Measurements from ENCODE around the gene SLC22A23.

Gene SLC22A23

GRCh38 chr6:3377536-3378397 lies 79.1 kb downstream of the SLC22A23 start:
- Histone ChIP-seq H3K4me2 (ENCODE audit: low read depth, low read length) (no peak overlapping the region), H3K4me1 (ENCODE audit: low read length) (no peaks in the 10 kb centered on the region)
- no peak for TF ChIP-seq CTCF (IDR thresholded peaks at IDR 0.05; ENCODE audit: low read length)

DNA sequence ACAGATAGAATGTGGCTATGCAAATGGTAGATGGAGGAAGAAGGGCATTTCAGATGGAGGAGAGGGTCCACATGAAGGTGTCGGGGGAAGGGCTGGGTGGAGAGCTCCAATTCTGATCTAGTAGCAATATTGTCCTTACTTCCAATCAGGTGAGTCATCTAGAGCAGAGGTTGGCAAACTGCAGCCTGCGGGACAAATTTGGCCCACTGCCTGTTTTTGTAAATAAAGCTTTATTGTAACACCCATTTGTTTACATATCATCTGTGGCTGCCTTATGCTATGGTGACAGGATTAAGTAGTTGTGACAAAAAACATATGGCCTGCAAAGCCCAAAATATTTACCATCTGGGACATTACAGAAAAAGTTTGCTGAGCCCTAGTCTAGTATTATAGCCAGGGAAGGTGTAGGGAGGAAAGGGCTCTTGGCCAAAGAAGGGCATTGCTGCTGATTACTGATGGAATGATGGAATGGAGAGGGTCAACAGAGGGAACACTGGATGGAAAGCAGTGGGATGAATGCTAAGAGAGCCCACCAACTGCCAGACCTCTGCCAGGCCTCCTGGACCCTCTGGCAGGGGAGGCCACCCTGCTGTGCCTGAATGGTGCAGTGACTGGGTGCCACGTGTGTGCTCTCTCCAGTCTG lies 79.8 kb downstream of the SLC22A23 start:
- no peak overlapping the region for H2AFZ ChIP-seq (ENCODE audit: low read length)
- H3K4me1 ChIP-seq (ENCODE audit: low read length) = no peaks in the 10 kb centered on the region
- no peak overlapping the region for H3K4me2 ChIP-seq (ENCODE audit: low read depth, low read length)
- no peaks in the 10 kb centered on the region for H3K9me3 ChIP-seq (replicated peaks; ENCODE audit: insufficient read depth, low read length)
- no peak for TF ChIP-seq EZH2 (optimal IDR thresholded peaks at IDR 0.05; ENCODE audit: low read depth, low read length)
- TF ChIP-seq CTCF (IDR thresholded peaks at IDR 0.05; ENCODE audit: low read length) = no peak
- TF ChIP-seq EZH2phosphoT487 (IDR thresholded peaks at IDR 0.05; ENCODE audit: low read length) = no peak
- no peak overlapping the region for H3K9ac ChIP-seq (ENCODE audit: low read length)
- H3K36me3 ChIP-seq (replicated peaks; ENCODE audit: insufficient read depth, low read length) = no peaks in the 10 kb centered on the region
- H3K27ac ChIP-seq (ENCODE audit: low read length) = no peak overlapping the region
- no peaks in the 10 kb centered on the region for H3K27me3 ChIP-seq (replicated peaks; ENCODE audit: insufficient read depth, low read length)
- DNase-seq = no peak
- H3F3A ChIP-seq (ENCODE audit: insufficient read depth, low read length) = no peaks in the 10 kb centered on the region
- no peaks in the 10 kb centered on the region for H3K79me2 ChIP-seq (ENCODE audit: low read length)
- no peak overlapping the region for H3K4me3 ChIP-seq (ENCODE audit: low read length)
- no peaks in the 10 kb centered on the region for H3K9me2 ChIP-seq (replicated peaks; ENCODE audit: insufficient read depth, low read length)
- H4K20me1 ChIP-seq (ENCODE audit: insufficient read depth, low read length) = no peaks in the 10 kb centered on the region

More at GRCh38 chr6:3377536-3378397, 79.1 kb downstream of the SLC22A23 start:
- no peak for DNase-seq
- Histone ChIP-seq H3K9me2 (replicated peaks; ENCODE audit: insufficient read depth, low read length) (no peaks in the 10 kb centered on the region), H3K4me3 (ENCODE audit: low read length) (no peak overlapping the region), H3K27ac (ENCODE audit: low read length) (no peak overlapping the region), H3K9me3 (replicated peaks; ENCODE audit: insufficient read depth, low read length) (no peaks in the 10 kb centered on the region), H3K27me3 (replicated peaks; ENCODE audit: insufficient read depth, low read length) (no peaks in the 10 kb centered on the region), H3K36me3 (replicated peaks; ENCODE audit: insufficient read depth, low read length) (no peaks in the 10 kb centered on the region), H3K79me2 (ENCODE audit: low read length) (no peaks in the 10 kb centered on the region), H3F3A (ENCODE audit: insufficient read depth, low read length) (no peaks in the 10 kb centered on the region), H2AFZ (ENCODE audit: low read length) (no peak overlapping the region), H4K20me1 (ENCODE audit: insufficient read depth, low read length) (no peaks in the 10 kb centered on the region), H3K9ac (ENCODE audit: low read length) (no peak overlapping the region)

GRCh38 chr6:3376064-3376463 lies 80.8 kb downstream of the SLC22A23 start:
- H3K4me2 ChIP-seq (ENCODE audit: low read depth, low read length) = no peak overlapping the region
- H3K4me3 ChIP-seq (ENCODE audit: low read length) = no peak overlapping the region
- no peaks in the 10 kb centered on the region for H3K9me3 ChIP-seq (replicated peaks; ENCODE audit: insufficient read depth, low read length)
- H3K9me2 ChIP-seq (replicated peaks; ENCODE audit: insufficient read depth, low read length) = no peaks in the 10 kb centered on the region
- no peak overlapping the region for H3K27ac ChIP-seq (ENCODE audit: low read length)
- no peaks in the 10 kb centered on the region for H3K36me3 ChIP-seq (replicated peaks; ENCODE audit: insufficient read depth, low read length)
- H3K27me3 ChIP-seq (replicated peaks; ENCODE audit: insufficient read depth, low read length) = no peaks in the 10 kb centered on the region
- TF ChIP-seq EZH2 (optimal IDR thresholded peaks at IDR 0.05; ENCODE audit: low read depth, low read length) (no peak), EZH2phosphoT487 (IDR thresholded peaks at IDR 0.05; ENCODE audit: low read length) (no peak), CTCF (IDR thresholded peaks at IDR 0.05; ENCODE audit: low read length) (no peak)
- H3K4me1 ChIP-seq (ENCODE audit: low read length) = no peaks in the 10 kb centered on the region
- no peaks in the 10 kb centered on the region for H3F3A ChIP-seq (ENCODE audit: insufficient read depth, low read length)
- H4K20me1 ChIP-seq (ENCODE audit: insufficient read depth, low read length) = no peaks in the 10 kb centered on the region
- H3K79me2 ChIP-seq (ENCODE audit: low read length) = no peaks in the 10 kb centered on the region
- no peak overlapping the region for H2AFZ ChIP-seq (ENCODE audit: low read length)
- no peak for DNase-seq
- no peak overlapping the region for H3K9ac ChIP-seq (ENCODE audit: low read length)

Data from MM.1S (cell line).